Sigmoid colon (tissue), 4 donors: Measurements from ENCODE around the gene PRICKLE4.

ENCODE experiments used
- CTCF ChIP-seq, 4 experiments: fragments of 450-650 bp in 3 of 4; fragments of 200-600 bp in 1 of 4; IDR thresholded peaks; one replicate each; pipeline ENCODE4 v1.5.1; 2016 to 2019; ENCODE audit warnings: antibody characterized with exemption in 4 of 4, mild to moderate bottlenecking in 3 of 4, moderate library complexity in 2 of 4
- POLR2A ChIP-seq, 2 donors: fragments of 450-650 bp; IDR thresholded peaks; one replicate each; pipeline ENCODE4 v1.6.1; 2016; ENCODE audit warnings: antibody characterized with exemption in 2 of 2, mild to moderate bottlenecking in 2 of 2, moderate library complexity in 2 of 2
- POLR2AphosphoS5 ChIP-seq, 4 donors: sonication (generic); formaldehyde crosslinking; IDR thresholded peaks; one replicate each; pipeline ENCODE4 v1.6.1; 2017; ENCODE audit warnings: antibody characterized with exemption in 4 of 4

DNA sequence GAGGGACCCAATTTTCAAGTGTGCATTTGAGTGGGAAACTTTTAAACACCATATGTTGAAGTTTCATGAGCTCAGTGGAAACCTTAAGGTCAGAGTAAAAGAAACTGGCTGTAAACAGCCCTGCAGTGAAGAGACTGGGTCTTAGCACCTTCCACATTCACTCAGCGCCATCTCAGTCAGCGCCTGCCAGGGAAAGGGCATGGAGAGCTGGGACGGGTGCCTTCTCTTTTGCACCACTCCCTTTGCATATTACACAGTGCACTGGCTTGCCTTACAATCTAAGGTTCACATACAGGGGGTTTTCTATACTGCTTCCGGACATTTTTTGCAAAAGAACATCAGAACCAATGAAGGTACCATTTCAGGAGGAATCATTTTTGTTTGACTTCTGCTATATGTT is 11.4 kb downstream of the PRICKLE4 start:
- TF ChIP-seq CTCF (IDR thresholded peaks at IDR 0.05) (no peak), POLR2A (IDR thresholded peaks at IDR 0.05) (no peak), POLR2AphosphoS5 (IDR thresholded peaks at IDR 0.05) (no peak)
